ENCODE data around the gene CXCL3. TPM values are rescaled to one million over a fixed set of nuclear protein-coding genes. Genes with fewer than 3 reads are reported as not detected.

CXCL3 gene
- total RNA-seq, 2 donors from 2014 or later, result 2.9 TPM

DNA sequence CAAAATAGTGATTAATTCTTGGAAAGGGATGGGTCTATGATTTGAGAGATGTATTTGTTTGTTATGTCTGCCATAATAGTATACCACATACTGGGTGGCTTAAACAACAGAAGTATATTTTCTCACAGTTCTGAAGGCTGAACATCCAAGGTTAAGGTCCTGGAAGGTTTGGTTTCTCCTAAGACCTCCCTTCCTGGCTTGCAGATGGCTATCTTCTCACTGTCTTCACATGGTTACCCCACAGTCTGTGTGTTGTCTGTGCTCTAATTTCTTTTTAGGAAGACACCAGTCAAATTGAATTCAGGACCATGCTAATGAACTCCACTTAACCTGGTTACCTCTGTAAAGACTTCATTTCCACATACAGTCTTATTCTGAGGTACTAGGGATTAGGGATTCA is 34.9 kb upstream of the CXCL3 start:
- TF ChIP-seq, protein P1, sequence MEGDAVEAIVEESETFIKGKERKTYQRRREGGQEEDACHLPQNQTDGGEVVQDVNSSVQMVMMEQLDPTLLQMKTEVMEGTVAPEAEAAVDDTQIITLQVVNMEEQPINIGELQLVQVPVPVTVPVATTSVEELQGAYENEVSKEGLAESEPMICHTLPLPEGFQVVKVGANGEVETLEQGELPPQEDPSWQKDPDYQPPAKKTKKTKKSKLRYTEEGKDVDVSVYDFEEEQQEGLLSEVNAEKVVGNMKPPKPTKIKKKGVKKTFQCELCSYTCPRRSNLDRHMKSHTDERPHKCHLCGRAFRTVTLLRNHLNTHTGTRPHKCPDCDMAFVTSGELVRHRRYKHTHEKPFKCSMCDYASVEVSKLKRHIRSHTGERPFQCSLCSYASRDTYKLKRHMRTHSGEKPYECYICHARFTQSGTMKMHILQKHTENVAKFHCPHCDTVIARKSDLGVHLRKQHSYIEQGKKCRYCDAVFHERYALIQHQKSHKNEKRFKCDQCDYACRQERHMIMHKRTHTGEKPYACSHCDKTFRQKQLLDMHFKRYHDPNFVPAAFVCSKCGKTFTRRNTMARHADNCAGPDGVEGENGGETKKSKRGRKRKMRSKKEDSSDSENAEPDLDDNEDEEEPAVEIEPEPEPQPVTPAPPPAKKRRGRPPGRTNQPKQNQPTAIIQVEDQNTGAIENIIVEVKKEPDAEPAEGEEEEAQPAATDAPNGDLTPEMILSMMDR (conservative IDR thresholded peaks at IDR 0.05), result no peak
- H3K4me1 Mint-ChIP-seq, result no peaks in the 10 kb centered on the region
- peaks cover 26% of the 10 kb centered on the region for H3K9me3 ChIP-seq (ENCODE audit: control insufficient read depth, low read length)
- no peaks in the 10 kb centered on the region for H3K4me1 ChIP-seq (ENCODE audit: control insufficient read depth, insufficient read depth, low read length)
- DNase-seq, result no peak
- no peak overlapping the region for H3K27ac Mint-ChIP-seq
- H3K9ac ChIP-seq (ENCODE audit: extremely low read depth, low read length, poor library complexity, severe bottlenecking), result no peak overlapping the region
- H3K36me3 Mint-ChIP-seq (ENCODE audit: low read depth), result no peaks in the 10 kb centered on the region
- no peak overlapping the region for H3K27ac ChIP-seq (ENCODE audit: low read depth, low read length)
- no peaks in the 10 kb centered on the region for H3K36me3 ChIP-seq (ENCODE audit: control insufficient read depth, insufficient read depth, low read length)
- no peak overlapping the region for H3K4me3 Mint-ChIP-seq
- H3K4me3 ChIP-seq (ENCODE audit: low read length), result no peak overlapping the region
- peaks cover 15% of the 10 kb centered on the region for H3K9me3 Mint-ChIP-seq
- no peaks in the 10 kb centered on the region for H3K27me3 ChIP-seq (ENCODE audit: control insufficient read depth, insufficient read depth, low read length, poor library complexity, severe bottlenecking)
- H3K27me3 Mint-ChIP-seq (ENCODE audit: insufficient read depth), result no peaks in the 10 kb centered on the region

DNA sequence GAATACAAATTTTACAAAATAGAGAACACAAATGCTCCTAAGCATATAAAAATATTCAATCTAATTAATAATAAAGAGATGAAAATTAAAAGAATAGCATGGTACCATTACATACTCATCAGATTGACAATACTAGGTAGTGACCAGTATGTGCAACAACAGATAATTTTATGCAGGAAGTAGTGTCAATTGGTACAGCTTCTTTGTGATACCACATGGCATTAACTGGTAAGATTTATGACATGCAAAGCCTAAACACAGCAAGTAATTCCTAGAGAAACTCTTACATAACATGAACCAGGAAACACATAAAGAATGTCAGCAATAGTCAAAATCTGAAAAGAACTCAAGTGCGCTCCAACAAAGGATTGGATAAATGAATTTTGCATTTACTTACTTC is 34.2 kb upstream of the CXCL3 start:
- 100% methylated on average over 1 of the region's 1 CpG; no CpG with 5 or more reads in 1 of the 2 experiments for WGBS, 2 experiments (ENCODE audit: insufficient coverage in 1 of 2, insufficient read length in 1 of 2)

GRCh38 chr4:74067586-74067985 is 29.1 kb upstream of the CXCL3 start:
- H3K36me3 Mint-ChIP-seq (ENCODE audit: low read depth), result no peaks in the 10 kb centered on the region

More for the DNA sequence above, 34.2 kb upstream of the CXCL3 start:
- no peaks in the 10 kb centered on the region for H3K27me3 Mint-ChIP-seq (ENCODE audit: insufficient read depth)
- Histone ChIP-seq H3K4me1 (ENCODE audit: control insufficient read depth, insufficient read depth, low read length) (no peaks in the 10 kb centered on the region), H3K9ac (ENCODE audit: extremely low read depth, low read length, poor library complexity, severe bottlenecking) (no peak overlapping the region), H3K4me3 (ENCODE audit: low read length) (no peak overlapping the region), H3K9me3 (ENCODE audit: control insufficient read depth, low read length) (peaks cover 30% of the 10 kb centered on the region), H3K27me3 (ENCODE audit: control insufficient read depth, insufficient read depth, low read length, poor library complexity, severe bottlenecking) (no peaks in the 10 kb centered on the region), H3K36me3 (ENCODE audit: control insufficient read depth, insufficient read depth, low read length) (no peaks in the 10 kb centered on the region), H3K27ac (ENCODE audit: low read depth, low read length) (no peak overlapping the region)
- no peak overlapping the region for H3K4me3 Mint-ChIP-seq
- no peaks in the 10 kb centered on the region for H3K4me1 Mint-ChIP-seq
- no peak overlapping the region for H3K27ac Mint-ChIP-seq
- peaks cover 18% of the 10 kb centered on the region for H3K9me3 Mint-ChIP-seq
- DNase-seq, result no peak
- TF ChIP-seq, protein P1 (conservative IDR thresholded peaks at IDR 0.05), result no peak
- no peaks in the 10 kb centered on the region for H3K36me3 Mint-ChIP-seq (ENCODE audit: low read depth)

More at GRCh38 chr4:74067586-74067985, 29.1 kb upstream of the CXCL3 start:
- Histone ChIP-seq H3K4me3 (ENCODE audit: low read length) (no peak overlapping the region), H3K27me3 (ENCODE audit: control insufficient read depth, insufficient read depth, low read length, poor library complexity, severe bottlenecking) (no peaks in the 10 kb centered on the region), H3K36me3 (ENCODE audit: control insufficient read depth, insufficient read depth, low read length) (no peaks in the 10 kb centered on the region), H3K9ac (ENCODE audit: extremely low read depth, low read length, poor library complexity, severe bottlenecking) (no peak overlapping the region), H3K4me1 (ENCODE audit: control insufficient read depth, insufficient read depth, low read length) (no peaks in the 10 kb centered on the region), H3K27ac (ENCODE audit: low read depth, low read length) (no peak overlapping the region), H3K9me3 (ENCODE audit: control insufficient read depth, low read length) (peaks cover 34% of the 10 kb centered on the region)
- DNase-seq, result no peak
- H3K27ac Mint-ChIP-seq, result no peak overlapping the region
- no peaks in the 10 kb centered on the region for H3K27me3 Mint-ChIP-seq (ENCODE audit: insufficient read depth)
- H3K4me3 Mint-ChIP-seq, result no peak overlapping the region
- peaks cover 18% of the 10 kb centered on the region for H3K9me3 Mint-ChIP-seq
- TF ChIP-seq, protein P1 (conservative IDR thresholded peaks at IDR 0.05), result no peak
- no peaks in the 10 kb centered on the region for H3K4me1 Mint-ChIP-seq
